HG03469 (cell line): ENCODE results near the gene KRTAP4-12.
"Not testable (repeated sequence)": the region's sequence is repeated elsewhere in the genome, so short reads cannot be mapped to it uniquely, and the experiment has no call there.

Source experiments
- ATAC-seq: cut with Tn5 transposase; IDR thresholded peaks from one replicate; pipeline ENCODE4 v1.9.1; 2021; ENCODE audit warnings: mild to moderate bottlenecking, moderate library complexity, moderate number of reproducible peaks; ENCODE audit not compliant: unreplicated experiment

KRTAP4-12 gene

DNA sequence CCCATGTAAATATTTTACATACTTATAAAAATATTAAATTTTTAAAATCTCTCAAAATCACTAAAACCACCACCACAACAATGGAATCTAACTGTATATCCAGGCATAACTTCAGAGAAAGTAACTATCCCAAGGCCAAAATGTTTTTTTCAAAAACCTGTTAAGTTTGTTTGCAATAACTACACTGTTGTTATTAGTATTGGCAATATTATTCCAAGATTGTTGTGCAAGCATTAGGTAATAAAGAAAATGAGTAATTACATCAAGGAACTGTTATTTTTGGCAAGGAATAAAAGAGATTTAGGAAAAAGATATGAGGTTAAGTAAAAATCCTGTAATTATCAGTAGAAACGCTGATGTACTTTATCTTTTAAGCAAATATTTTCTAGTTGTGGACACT is 3.4 kb upstream of the KRTAP4-12 start:
- no peak for ATAC-seq

DNA sequence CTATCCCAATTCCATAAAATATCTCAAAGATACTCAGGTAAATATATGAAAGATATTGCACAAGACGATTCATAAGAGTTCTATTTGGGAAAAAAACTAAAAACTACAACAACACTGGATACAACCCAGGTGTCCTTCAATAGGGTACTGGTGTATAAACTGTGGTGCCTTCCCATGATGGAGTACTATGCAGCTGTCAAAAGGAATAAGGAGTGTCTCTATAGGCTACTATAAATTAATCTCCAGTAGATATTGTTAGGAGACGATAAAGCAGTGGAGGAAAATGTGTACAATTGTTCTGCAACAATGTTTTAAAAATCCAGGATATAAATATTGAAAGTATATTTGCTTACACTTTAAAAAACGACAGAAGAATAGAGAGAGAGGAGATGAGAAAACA is 2.4 kb upstream of the KRTAP4-12 start:
- ATAC-seq, result no peak

DNA sequence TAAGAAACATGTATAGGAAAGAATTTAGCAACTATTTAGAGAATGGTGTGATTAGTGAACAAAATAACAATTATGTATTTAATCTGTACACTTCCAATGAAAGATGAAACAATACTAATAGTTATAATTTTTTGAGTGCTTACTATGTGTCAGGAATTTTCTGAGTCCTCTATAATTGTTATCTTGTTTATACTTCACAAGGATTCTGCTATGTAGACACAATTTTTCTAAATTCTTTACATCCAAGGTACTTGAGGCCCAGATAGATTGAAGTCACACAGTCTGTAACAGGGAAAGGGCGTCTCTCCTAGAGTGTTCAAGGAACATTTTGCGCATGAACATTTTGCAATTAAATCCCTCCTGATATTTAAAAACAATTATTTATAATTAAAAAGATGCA is 1.1 kb upstream of the KRTAP4-12 start:
- ATAC-seq, result no peak

DNA sequence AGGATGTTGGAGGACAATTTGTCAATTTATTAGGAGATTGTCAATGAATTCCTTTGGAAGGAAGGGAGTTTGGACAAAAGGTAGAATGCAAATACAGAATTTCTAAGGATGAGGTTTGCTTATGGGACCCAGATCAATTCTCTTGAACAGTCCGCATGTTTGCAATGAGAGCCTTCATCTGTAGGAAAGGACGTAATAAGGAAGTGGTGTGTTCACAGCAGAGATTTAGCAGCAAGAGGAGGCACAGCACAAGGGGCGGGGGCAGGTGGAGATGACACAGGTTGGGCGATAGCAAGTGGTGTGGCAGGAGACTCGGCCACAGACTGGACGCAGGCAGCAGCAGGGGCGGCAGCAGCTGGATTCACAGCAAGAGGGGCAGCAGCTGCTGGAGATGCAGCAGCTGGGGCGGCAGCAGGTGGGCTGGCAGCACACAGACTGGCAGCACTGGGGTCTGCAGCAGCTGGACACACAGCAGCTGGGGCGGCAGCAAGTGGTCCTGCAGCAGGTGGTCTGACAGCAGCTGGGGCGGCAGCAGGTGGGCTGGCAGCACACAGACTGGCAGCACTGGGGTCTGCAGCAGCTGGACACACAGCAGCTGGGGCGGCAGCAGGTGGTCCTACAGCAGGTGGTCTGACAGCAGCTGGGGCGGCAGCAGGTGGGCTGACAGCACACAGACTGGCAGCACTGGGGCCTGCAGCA is 541 bp downstream of the KRTAP4-12 start:
- ATAC-seq, result not testable (repeated sequence)

DNA sequence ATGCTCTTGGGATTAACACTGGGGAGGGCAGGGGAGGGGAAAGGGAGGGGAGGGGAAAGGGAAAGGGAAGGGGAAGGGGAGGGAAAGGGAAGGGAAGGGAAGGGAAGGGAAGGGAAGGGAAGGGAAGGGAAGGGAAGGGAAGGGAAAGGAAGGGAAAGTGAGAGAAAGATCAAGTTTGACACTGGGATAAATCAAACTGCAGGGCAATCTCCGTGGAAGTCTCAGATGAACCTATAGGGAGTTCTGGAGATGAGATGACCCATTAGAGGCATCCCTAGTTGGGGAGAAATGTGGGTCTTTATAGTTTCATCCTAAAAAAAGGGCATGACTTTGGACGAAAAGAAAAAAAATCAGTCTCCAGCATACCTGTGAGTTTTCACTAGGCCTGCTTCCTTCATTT is 2.2 kb downstream of the KRTAP4-12 start:
- no peak for ATAC-seq

DNA sequence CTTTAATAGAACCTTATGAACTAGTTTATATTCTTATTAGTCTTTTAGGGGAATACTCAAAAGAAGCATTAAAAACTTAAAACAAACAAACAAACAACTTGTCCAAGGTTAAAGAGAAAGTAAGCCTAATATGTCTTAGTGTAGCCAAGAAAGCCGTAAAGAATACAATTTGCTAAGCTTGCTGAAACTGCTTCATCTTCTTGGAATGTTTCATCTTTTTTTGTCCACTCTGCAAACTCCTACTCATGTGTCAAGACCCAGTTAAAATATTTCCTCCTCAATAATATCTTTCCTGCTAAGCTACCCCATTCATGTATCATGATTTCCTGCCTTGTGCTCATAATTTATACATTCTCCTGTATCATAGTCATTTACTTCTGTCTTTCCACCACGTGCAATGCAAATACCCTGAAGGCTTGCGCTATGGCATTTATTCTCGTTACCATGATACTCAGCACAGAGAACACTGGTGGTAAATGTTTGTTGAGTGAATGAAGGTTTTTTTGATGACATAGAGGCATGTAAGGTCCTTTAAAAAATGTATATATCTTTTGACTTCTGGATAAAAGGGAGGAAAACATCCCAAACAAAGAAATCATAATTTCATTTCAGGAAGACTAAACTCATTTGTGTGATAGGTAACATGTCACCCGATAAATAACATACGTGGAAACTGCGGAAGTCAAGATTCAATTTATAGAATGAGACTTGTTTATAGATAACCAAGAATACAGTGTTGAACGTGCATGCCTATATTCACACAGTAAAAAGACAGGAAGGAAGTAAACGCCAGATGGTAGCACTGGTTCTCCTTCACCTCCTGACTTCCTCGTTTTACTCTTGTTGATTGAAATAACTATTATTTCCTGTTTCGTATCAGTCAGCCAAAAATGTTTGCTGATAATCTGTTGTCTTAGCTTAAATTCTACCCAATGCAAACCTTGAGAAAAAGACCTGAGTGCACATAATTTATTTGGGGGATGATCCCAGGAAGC is 4.0 kb downstream of the KRTAP4-12 start:
- not testable (repeated sequence) for ATAC-seq

DNA sequence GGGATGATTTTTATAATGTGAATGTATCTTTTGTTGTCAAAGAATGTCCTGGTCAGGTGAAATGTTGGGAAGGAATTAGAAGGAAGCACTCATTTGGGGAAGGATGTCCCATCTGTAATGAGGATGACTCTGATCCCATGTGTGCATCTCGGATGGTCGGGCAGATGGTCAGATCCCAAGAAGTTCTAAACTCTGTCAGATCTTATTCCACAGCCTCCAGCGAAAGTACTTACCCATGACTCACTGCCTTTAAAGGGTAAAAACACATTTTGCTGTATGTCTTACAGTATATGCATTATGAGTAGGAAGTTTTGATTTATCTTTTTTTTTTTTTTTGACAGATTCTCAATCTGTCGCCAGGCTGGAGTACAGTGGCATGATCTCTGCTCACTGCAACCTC is 5.3 kb downstream of the KRTAP4-12 start:
- no peak for ATAC-seq

DNA sequence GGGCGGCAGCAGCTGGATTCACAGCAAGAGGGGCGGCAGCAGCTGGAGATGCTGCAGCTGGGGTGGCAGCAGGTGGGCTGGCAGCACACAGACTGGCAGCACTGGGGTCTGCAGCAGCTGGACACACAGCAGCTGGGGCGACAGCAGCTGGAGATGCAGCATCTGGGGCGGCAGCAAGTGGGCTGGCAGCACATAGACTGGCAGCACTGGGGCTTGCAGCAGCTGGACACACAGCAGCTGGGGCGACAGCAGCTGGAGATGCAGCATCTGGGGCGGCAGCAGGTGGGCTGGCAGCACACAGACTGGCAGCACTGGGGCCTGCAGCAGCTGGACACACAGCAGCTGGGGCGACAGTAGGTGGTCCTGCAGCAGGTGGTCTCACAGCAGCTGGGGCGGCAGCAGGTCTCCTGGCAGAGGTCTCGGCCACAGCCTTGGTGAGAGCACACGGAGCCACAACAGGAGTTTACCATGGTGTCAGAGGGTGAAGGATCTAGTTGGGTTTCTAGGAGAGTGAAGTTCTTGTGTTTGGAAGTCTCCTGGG is 6.1 kb downstream of the KRTAP4-12 start, which contains the start of gene KRTAP4-11:
TSS of gene KRTAP4-11 (minus strand) at position 528 of the 541 bp plus-strand sequence. CDS start at position 470, 58 bp downstream.
- not testable (repeated sequence) for ATAC-seq

DNA sequence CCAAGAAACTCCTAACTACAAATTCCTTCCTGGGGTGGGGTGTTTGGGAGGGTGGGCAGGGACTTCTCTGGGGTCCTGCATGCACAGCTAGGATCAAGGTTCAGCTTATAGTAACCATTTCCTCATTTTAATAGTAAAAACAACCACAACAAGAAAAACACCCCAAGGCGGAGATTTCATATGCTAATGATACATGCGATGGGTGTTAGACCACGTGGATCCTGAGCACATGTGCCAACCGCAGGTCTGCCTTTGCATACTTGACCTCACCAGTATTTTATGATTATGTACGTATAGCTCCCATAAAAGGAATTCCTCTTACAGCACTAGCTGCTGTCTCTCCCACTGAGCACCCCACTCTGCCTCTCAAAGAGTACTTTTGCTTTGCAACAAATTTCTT is 7.7 kb downstream of the KRTAP4-12 start:
- ATAC-seq, result no peak

DNA sequence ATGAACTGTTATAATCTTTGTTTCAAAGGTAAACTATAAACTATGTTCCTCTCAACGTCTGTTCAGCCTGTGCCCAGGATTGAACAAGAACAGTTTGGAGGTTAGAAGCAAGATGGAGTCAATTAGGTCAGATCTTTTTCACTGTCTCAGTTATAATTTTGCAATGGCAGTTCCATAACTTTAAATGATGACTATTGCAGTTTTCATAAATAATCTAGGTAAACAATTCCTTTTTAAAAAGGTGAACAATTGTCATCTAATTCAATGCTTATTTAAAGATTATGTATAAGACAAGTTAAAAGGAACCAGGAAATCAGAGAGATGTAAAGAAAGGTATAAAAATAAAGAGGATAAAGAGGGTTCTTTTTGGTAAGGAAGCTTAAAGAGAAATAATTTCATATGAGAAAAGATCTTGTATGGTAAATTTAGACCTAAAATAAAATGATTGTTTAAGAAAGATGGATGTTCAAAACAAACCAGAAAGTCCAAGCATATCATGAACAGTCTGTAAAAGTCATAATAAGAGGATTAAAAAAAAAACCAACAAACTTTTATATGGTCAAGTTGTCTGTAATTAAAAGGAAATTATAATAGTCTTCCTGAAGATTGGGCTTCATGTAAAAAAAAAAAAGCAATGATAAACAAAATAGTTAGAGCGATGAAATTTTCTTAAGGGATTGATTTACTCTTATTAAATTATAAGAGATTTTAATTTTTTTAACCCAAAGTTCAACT is 12.7 kb downstream of the KRTAP4-12 start:
- no peak for ATAC-seq

DNA sequence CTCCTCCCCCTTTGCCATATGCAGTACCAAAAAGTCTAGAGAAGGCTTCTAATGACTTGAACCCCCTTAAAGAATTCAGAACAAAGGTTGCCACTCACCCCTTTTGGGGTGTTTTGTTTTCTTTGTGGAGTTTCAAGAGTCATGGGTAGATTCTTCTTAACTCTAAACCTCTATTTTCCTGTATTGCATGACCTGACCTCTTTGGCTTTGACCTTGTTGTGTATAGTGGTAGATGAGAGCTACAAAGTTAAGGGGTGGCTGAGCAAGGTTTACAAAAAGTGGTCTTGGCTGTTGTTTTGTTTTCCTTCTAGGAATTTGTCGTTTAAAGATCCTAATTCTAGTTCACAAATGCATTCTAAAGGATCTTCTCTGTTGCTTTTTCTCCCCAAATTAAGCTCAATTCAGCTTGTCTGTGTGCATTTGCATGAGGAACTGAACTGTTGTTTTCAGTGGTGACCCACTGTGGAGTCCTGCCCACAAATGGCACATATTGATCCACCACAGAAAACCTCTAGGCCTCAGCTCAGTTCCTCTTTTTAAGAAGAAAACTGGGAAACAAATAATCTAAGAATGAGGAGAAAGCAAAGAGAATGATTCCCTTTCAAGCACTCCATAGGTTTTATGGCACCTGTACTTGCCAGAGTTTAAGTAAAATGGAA is 15.1 kb downstream of the KRTAP4-12 start:
- ATAC-seq, result not testable (repeated sequence)

DNA sequence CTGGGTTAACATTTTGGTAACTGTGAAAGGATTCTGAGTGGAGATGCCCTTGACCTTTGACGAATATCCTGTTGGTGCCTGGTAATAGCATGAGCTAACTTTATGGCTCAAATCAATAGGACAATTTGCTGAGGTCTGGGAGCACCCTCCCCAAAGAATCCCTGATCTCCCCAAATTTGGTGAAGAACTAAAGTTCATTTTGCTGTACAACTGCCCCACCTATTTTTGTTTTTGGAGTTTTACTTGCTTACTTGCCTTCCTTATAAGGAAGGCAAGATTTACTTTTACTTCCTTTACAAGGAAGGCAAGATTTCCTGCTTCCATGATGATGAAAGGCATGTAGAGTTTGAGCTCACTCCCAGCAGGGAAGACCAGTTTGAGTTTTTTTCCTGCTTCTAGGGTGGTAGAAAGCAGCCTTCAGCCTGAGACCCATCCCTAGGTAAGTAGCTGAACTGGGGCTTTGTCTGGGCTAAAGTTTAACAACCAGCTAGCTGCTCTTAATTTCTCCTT is 16.0 kb downstream of the KRTAP4-12 start:
- no peak for ATAC-seq

DNA sequence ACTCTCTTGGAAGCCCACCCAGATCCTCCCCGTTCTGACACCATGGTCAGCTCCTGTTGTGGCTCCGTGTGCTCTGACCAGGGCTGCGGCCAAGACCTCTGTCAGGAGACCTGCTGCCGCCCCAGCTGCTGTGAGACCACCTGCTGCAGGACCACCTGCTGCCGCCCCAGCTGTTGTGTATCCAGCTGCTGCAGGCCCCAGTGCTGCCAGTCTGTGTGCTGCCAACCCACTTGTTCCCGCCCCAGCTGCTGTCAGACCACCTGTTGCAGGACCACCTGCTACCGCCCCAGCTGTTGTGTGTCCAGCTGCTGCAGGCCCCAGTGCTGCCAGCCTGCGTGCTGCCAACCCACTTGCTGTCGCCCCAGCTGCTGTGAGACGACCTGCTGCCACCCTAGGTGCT is 18.6 kb downstream of the KRTAP4-12 start, which contains the start of gene KRTAP4-9:
TSS of gene KRTAP4-9 (plus strand) at position 43 of the 400 bp plus-strand sequence. CDS start at position 43, 0 bp downstream.
- ATAC-seq, result not testable (repeated sequence)

DNA sequence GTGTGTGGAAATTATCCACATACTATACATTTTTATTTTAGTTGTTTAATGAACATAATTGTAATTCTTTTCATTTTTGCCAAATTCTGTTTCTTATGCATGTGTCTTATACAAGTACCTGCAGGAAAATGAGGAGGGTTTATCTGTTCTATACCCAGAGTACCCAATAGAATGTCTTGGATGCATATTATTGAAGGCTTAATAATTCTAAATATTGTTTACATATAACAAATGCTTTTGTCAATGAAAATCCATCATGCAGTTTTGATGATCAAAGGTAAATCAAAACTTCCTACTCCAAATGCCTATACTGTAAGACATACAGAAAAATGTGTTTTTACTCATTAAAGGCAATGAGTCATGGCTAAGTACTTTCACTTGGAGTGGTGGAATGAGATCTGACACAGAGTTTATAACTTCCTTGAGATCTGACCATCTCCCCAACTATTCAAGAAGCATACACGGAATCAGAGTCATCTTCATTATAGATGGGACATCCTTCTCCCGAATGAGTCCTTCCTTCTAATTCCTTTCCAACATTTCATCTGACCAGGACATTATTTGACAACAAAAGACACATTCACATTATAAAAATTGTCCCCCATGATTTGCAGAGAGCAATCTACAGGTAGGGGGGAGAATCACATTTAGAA is 19.5 kb downstream of the KRTAP4-12 start:
- ATAC-seq, result not testable (repeated sequence)

DNA sequence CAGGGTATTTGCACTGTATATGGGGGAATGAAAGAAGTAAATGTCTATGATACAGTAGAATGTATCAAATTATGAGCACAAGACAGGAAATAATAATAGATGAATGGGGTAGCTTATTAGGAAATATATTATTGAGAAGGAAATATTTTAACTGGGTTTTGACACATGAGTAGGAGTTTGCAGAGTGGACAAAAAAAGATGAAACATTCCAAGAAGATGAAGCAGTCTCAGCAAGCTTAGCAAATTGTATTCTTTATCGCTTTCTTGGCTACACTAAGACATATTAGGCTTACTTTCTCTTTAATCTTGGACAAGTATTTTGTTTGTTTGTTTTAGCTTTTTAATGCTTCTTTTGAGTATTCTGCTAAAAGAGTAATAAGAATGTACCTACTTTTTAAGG is 20.1 kb downstream of the KRTAP4-12 start:
- ATAC-seq, result no peak

DNA sequence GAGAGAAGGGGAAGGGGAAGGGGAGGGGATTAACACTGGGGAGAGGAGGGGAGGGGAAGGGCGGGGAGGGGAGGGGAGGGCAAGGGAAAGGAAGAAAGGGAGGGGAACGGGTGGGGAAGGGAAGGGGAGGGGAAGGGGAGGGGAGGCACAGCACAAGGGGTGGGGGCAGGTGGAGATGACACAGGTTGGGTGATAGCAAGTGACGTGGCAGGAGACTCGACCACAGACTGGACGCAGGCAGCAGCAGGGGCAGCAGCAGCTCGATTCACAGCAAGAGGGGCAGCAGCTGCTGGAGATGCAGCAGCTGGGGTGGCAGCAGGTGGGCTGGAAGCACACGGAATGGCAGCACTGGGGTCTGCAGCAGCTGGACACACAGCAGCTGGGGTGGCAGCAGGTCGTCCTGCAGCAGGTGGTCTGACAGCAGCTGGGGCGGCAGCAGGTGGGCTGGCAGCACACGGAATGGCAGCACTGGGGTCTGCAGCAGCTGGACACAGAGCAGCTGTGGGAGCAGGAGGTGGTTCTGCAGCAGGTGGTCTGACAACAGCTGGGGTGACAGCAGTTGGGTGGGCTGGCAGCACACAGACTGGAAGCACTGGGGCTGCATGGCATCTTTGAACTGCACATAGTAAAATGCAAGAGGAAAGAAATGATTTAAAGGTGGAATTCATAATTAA is 22.3 kb downstream of the KRTAP4-12 start, which contains the start of gene KRTAP4-16:
TSS of gene KRTAP4-16 (minus strand) at position 624 of the 674 bp plus-strand sequence. CDS start at position 624, 0 bp downstream.
- no peak for ATAC-seq

DNA sequence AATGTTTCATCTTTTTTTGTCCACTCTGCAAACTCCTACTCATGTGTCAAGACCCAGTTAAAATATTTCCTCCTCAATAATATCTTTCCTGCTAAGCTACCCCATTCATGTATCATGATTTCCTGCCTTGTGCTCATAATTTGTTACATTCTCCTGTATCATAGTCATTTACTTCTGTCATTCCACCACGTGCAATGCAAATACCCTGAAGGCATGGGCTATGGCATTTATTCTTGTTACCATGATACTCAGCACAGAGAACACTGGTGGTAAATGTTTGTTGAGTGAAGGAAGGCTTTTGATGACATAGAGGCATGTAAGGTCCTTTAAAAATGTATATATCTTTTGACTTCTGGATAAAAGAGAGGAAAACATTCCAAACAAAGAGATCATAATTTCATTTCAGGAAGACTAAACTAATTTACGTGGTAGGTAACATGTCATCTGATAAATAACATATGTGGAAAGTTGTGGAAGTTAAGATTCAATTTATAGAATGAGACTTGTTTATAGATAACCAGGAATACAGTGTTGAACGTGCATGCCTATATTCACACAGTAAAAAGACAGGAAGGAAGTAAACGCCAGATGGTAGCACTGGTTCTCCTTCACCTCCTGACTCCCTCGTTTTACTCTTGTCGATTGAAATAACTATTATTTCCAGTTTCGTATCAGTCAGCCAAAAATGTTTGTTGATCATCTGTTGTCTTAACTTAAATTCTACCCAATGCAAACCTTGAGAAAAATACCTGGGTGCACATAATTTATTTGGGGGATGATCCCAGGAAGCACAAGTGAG is 24.1 kb downstream of the KRTAP4-12 start:
- ATAC-seq, result not testable (repeated sequence)

DNA sequence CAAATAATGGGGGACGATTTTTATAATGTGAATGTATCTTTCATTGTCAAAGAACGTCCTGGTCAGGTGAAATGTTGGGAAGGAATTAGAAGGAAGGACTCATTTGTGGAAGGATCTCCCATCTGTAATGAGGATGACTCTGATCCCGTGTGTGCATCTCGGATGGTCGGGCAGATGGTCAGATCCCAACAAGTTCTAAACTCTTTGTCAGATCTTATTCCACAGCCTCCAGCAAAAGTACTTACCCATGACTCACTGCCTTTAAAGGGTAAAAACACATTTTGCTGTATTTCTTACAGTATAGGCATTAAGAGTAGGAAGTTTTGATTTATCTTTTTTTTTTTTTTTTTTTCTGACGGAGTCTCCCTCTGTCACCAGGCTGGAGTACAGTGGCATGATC is 25.5 kb downstream of the KRTAP4-12 start:
- ATAC-seq, result no peak
